GM21619 (cell line): Measurements from ENCODE around the gene OR2J2.
"Not testable (repeated sequence)": the region's sequence is repeated elsewhere in the genome, so short reads cannot be mapped to it uniquely, and the experiment has no call there.

Experiments used
- ATAC-seq: cut with Tn5 transposase; IDR thresholded peaks from one replicate; pipeline ENCODE4 v1.9.1; 2021; ENCODE audit not compliant: unreplicated experiment

The OR2J2 gene

DNA sequence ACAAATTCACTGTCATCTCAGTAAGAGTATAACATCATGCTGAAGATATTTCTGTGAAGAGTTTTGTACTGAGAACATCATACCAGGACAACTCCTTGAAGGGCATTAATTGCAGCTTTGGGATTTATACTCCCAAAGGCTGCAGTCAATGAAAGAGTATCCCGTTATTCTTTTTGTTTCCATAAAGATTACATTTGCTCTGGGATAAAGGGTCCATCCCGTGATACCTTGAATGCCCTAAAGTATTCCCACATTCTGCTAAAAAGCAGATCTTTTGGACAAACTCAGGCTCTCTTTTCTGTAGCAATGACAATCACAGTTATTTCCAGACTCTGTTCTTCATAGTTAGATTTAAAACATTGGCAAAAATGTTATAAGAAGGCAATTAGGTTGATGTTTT lies at the start of gene OR2J2:
Gene OR2J2, plus strand, starts transcription at position 301 of the 400 bp plus-strand sequence. CDS start 2,729 bp downstream, outside the sequence.
- ATAC-seq: not testable (repeated sequence)

DNA sequence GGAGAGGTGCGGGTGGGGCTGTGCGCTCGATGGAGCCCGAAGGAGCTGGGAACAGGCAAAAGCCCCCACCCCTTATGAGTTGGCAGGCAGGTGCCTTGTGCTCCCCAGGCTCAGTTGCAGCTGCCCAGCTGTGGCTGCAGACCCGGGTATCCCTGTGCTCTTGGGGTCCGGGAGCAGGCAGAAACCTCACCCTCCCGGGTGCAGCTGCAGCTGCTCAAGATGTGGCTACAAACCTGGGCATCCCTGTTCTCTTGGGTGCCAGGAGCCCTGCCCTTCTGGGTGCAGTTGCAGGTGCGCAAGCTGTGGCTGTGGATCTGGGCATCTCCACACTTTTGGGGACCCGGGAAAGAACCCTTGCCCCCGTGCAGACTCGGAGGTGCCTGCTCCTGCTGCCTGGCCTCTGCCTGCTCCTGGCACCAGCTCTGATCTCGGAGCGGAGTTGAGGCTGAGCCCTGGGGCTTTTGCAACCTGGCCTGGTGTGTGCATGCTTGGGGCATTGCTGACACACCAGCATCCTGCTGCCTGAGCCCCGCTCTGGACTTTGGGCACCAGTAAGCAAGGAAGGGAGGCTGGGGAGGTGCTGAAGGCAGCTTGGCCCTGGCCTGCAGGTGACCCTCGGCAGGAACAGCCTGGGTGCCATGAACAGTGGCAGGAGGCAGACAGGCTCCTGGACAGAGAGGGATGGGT lies 41.2 kb upstream of the OR2J2 start:
- ATAC-seq: no peak

DNA sequence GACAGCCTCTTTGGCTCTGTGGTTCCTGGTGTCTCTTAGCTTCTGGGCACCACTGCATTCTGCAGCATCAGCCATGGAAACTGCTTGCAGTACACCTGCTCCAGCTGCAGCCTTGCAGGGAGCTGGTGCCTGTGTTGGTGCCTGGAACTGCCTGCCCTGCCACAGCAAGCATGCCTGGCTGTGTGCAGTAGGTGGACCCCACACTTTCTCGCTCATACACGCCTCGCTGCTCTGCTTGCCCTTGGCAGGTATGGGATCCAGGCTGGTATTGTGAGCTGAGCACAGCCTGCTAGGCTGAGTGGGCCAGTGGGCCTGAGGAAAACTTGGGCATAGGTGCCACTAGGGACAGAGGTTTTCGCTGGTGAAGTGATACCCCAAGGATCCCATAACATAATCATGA lies 40.1 kb upstream of the OR2J2 start:
- ATAC-seq: no peak

DNA sequence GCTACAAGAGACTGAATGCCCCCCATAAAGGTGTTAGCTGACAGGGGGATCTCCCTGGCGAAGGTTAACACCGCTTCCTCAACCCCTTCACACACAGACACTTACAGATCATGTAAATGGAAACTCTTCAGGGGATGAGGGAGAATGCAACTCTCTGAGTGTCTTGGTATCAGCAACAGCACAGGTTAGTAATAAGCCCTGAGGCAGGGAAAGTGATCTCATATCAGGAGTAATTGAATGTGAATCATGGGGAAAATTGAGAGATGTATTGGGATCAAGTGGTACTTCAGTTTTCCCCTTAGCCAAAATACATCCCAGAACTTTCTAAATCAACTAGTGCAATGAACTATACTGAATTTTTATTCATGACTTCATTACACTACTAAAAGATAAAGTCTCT lies 39.0 kb upstream of the OR2J2 start:
- no peak for ATAC-seq

DNA sequence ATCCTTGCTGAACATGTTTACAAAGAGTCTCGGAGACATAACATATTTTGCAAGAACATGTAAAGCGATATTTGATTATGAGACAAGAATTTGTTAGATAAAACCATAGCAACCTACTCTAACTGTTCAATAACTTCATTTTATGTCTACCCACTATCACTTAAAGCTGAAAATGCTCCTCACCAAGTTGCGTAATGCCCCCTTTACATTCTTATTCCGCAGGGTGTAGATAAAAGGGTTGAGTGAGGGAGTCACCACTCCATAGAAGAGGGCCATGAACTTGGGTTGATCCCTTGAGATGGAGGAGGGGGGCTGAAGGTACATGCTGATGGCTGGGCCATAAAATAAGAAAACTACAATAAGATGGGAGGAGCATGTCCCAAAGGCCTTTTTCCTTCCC lies 33.0 kb upstream of the OR2J2 start:
- no peak for ATAC-seq

DNA sequence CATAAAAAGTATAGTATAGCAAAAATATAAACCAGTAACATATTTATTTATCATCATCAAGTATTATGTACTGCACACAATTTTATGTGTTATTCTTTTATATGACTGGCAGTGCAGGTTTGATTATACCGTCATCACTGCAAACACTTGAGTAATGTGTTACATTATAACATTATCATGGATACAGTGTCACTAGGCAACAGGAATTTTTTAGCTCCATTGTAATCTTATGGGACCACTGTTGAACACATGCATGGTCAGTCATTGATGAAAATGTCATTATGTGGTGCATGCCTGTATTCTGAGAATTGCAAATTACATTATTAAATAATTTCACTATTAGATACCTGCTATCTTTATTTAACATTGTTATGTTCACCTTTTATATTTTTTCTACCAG lies 29.1 kb upstream of the OR2J2 start:
- no peak for ATAC-seq

DNA sequence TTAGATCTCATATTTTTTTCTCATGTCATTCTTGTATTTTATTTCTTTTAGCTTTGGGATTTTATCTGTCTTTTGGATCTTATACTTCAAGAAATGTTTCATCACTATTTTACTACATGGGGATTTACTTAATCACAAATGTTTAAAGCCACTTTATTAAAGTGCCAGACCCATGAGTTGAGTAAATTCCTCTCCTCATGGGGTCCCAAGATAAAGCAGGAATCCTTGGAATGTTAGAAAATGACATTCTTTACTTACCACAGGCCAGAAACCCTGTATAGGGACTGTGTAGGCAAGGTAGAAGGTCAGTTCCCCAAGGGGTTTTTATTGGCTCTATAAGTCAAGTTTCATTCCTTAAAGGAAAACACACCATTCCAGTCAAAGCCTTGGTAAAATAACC lies 28.4 kb upstream of the OR2J2 start:
- ATAC-seq: no peak

DNA sequence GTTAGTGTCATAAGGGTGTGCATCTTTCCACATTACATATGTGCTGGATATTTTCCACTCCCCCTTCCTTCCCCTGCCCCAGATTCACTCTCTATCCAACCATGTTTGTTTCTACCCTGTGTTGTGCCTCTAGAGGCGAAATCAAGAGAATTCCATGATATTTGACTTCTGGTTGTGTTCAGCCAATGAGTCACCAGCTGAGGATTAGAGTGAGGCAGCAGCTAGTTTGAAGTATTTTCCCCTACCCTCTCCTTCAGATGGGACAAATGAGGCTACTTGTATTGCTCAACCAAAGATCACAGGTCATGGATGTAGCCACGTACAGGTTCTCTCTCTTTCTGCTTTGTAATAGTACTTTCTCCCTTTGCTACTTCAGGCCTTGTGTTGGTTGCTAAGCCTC lies 24.5 kb upstream of the OR2J2 start:
- ATAC-seq: no peak

DNA sequence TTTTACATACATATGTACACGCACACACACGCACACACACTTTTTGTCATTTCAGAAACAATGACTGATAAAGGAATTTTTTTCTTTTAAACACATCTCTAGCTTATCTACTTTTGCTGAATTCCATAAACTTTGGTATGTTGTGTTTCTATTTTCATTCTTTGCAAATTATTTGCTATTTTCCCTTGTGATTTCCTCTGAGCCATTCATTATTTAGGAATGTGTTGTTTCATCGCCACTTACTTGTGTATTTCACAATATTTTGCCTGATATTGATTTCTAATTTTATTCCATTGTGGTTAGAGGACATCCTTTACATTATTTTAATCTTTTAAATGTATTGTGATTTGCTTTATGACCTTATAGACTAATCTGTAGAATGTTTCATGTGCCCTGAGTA lies 23.6 kb upstream of the OR2J2 start:
- no peak for ATAC-seq

DNA sequence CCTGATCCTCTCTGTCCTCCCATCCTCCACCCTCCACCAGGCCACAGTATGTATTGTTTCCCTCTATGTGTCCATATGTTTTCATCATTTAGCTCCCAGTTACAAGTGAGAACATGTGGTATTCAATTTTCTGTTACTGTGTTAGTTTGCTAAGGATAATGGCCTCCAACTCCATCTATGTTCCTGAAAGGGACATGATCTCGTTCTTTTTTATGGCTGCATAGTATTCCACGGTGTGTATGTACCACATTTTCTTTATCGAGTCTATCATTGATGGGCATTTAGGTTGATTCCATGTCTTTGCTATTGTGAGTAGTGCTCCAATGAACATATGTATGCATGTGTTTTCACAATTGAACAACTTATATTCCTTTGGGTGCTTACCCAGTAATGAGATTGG lies 21.3 kb upstream of the OR2J2 start:
- not testable (repeated sequence) for ATAC-seq

DNA sequence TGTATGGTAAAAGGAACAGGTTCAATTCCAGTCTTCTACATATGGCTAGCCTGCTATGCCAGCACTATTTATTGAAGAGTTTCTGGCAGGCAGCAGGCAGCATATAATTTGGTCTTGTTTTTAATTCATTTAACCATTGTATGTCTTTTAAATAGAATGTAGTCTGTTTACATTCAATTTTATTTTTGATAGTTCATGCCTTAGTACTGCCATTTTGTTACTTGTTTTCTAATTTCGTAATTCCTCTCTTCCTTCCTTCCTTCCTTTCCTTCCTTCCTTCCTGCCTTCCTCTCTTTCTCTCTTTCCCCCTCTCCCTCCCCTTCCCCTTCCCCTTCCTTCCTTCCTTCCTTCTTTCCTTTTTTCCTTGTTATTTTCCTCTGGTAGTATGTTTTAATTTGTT lies 17.6 kb upstream of the OR2J2 start:
- ATAC-seq: no peak

DNA sequence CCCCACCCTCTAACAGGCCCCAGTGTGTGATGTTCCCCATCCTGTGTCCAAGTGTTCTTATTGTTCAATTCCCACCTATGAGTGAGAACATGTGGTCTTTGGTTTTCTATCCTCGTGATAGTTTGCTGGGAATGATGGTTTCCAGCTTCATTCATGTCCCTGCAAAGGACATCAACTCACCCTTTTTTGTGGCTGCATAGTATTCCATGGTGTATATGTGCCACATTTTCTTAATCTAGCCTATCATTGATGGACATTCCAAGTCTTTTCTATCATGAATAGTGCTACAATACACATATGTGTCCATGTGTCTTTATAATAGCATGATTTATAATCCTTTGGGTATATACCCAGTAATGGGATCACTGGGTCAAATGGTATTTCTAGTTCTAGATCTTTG lies 15.5 kb upstream of the OR2J2 start:
- not testable (repeated sequence) for ATAC-seq

DNA sequence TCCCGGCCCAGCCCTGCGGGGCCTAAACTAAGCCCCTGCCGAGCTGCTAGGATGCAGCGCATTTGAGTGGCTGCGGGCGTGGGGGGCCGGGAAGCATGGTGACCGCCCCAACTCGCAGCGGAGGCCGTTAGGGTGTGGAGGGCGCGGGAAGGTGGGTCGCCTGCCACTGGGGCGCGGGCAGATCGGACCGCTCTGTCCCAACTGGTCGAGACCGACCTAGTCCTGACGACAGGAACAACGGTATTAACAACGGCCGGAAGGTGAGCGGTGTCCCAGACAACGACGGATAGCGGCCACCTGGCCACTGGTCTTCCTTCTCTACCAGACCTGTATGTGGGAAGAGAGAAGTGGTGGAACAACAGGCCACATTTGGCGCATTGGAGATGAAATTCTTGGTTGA lies 10.8 kb upstream of the OR2J2 start:
- ATAC-seq: not testable (repeated sequence)

DNA sequence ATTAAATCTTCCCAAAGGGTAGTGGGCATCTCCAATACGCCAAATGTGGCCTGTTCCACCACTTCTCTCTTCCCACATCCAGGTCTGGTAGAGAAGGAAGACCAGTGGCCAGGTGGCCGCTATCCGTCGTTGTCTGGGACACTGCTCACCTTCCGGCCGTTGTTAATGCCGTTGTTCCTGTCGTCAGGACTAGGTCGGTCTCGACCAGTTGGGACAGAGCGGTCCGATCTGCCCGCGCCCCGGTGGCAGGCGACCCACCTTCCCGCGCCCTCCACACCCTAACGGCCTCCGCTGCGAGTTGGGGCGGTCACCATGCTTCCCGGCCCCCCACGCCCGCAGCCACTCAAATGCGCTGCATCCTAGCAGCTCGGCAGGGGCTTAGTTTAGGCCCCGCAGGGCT lies 5.1 kb upstream of the OR2J2 start:
- ATAC-seq: not testable (repeated sequence)

DNA sequence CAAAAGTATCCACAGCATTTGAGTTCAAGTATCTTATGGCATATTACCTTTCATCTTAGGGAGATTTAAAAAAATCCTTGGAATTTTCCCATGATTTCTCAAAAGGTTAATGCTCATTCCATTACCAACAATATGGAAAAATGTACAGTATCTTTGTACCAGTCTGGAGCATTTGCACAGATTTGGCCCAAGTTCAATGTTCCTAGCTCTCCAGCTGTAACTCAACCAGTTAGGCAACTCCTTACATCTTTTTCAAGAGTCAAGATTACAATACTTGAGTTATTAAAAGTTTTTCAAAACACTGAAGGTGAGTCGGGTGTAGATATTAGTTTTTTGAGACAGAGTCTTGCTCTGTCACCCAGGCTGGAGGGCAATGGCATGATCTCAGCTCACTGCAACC lies 1.0 kb downstream of the OR2J2 start:
- no peak for ATAC-seq

DNA sequence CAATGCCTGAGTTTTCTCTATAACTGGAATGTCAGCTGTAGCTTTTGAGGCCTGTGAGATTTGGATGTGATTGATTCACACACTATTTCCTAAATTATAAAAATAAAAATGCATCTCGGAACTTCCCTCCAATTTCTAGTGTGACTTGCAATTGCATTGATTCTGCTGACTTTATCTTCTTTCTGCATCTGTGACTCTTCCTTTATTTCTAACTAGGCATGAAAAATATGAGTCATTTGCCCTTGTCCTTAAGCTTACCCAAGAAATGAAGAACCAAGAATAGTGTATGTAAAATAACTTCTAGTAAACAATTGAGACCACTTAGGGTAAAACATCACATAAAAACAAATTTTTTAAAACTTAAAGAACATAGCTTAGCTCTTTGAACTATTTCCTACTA lies 12.9 kb downstream of the OR2J2 start:
- ATAC-seq: no peak

DNA sequence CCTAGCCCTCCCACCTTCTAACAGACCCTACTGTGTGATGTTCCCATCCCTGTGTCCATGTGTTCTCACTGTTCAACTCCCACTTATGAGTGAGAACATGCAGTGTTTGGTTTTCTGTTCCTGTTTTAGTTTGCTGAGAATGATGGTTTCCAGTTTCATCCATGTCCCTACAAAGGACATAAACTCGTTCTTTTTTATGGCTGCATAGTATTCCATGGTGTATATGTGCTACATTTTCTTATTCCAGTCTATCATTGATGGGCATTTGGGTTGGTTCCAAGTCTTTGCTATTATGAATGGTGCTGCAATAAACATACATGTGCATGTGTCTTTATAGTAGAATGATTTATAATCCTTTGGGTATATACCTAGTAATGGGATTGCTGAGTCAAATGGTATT lies 18.0 kb downstream of the OR2J2 start:
- ATAC-seq: not testable (repeated sequence)

DNA sequence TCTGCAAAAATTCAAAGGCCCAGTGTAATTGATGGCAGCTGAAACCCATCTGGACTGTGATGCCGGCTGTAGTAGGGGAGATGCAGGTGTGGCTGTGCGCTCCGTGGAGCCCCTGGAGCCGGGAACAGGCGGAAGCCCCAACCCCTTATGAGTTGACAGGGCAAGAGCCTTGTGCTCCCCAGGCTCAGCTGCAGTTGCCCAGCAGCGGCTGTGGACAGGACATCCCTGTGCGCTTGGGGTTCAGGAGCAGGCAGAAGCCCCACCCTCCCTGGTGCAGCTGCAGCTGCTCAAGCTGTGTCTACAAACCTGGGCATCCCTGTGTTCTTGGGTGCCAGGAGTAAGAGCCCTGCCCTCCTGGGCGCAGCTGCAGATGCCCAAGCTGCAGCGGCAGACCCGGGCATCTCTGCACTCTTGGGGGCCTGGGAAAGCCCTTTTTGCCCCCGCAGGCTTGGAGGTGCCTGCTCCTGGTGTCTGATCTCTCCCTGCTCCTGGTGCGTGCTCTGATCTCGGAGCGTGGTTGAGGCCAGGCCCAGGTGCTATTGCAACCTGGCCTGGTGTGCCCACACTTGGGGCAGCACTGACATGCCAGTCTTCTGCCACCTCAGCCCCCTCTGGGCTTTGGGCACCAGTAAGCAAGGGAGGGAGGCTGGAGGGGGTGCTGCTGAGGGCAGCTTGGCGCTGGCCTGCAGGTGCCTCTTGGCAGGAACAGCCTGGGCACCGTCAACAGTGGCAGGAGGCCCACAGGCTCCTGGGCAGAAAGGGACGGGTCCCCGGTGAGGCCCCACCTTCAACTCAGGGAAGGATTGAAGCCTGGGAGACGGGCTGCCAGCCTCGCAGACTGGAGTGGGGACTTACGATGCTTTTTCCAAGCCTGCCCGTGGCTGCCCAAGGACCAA lies 30.3 kb downstream of the OR2J2 start:
- ATAC-seq: no peak

DNA sequence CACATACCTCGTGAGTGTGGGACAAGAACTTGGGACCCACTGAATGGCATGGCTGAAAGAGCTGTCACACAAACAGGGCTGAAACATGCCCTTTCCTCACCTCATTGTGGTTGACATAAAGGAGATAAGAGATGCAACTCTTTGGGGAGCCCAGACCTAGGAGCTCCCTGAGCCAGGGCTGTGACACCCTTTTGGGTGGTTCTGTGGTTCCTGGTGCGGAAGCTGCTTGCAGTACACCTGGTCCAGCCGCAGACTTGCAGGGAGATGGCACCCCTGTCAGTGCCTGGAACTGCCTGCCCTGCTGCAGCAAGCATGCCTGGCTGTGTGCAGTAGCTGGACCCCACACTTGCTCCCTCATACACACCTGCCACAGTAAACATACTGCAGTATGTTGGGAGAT lies 31.3 kb downstream of the OR2J2 start:
- ATAC-seq: no peak

DNA sequence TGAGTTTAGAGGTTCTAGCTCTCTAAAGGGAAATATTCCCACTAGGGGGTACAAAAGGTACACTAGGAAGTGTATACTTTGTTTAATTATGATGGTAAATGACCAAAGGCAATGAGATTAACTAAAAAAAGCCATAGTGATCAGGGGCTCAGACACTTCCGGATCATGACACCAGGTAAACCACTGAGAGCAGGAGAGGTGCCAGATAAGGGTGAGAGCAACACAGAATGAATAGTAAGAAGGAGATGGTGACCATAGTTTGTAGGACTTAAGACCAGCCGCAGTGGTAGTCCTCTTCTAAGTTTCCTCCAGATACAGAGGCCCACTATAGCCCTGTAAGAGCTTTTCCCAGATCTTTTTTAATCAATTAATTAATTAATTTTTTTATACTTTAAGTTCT lies 40.8 kb downstream of the OR2J2 start:
- no peak for ATAC-seq

DNA sequence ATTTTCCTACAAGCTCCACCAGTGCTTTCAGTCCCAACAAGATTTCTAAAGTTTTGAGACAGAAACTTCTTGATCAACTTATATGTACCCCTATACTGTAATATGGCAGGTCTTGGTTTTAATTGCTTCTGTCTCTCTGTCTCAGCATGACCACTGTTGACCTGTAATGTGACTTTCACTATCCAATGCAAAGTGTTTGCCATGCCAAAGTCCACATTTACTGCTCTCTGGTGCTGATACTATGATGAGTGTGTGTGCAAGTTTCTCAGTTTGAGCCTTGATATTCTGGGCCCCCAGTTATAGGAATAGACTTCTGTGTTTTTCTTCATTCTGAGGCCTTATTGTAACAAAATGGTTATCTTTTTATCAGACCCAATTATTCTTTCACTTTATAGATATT lies 45.8 kb downstream of the OR2J2 start:
- no peak for ATAC-seq

DNA sequence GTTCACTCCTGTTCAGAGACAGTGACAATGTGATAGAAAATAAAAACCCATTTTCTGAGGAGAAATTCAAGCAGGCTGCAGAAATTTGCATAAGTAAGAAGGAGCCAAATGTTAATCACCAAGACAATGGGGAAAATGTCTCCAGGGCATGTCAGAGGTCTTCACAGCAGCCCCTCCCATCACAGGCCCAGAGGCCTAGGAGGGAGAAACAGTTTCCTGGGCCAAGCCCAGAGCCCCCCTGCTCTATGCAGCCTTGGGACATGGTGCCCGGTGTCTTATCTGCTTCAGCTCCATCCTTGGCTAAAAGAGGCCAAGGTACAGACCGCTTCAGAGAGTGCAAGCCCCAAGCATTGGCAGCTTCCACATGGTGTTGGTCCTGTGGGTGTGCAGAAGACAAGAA lies 46.5 kb downstream of the OR2J2 start:
- ATAC-seq: not testable (repeated sequence)
